HG02852 (cell line): ENCODE results near the gene RPS6KL1.

Experiments
- ATAC-seq: cut with Tn5 transposase; IDR thresholded peaks from one replicate; pipeline ENCODE4 v1.9.1; 2021; ENCODE audit warnings: mild to moderate bottlenecking, moderate library complexity; ENCODE audit not compliant: unreplicated experiment

The RPS6KL1 gene

DNA sequence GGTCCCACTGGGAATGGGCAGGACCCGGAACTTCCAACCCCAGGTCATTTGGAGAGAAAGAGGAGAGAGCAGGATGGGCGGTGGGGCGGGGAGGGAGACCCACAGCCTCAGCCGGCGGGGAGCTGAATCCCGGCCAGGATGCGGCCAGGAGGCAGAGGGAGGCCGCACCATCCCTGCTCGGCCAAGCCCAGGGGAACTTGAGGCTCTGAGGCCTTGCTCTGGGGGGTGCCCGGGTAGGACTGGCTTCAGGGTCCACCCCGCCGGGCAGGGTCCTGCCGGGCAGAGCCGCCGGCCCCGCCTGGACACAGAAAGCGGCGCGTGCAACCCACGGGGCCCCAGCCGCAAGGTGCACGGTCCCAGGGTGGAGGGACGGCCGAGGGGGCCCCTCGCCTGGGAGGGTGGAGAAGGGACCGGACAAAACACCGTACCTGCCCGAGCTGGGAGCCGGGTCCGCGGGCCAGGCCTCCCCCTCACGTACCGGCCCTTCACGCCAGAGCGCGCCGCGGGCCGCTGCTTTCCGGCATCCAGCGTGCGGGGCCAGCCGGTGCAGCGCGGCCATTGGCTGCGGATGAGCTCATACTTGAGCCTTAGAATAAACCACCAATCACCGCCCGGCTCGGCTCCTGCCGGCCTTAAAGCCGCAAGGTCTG lies at the start of gene RPS6KL1:
RPS6KL1 (minus strand) TSS at position 509 of the 650 bp plus-strand sequence. CDS start 1,719 bp downstream, outside the sequence.
- peak; percentile 95 for ATAC-seq

GRCh38 chr14:74968811-74969210 lies 45.8 kb upstream of the RPS6KL1 start:
- ATAC-seq: no peak

GRCh38 chr14:74965486-74966153 lies 42.6 kb upstream of the RPS6KL1 start:
- ATAC-seq: no peak

DNA sequence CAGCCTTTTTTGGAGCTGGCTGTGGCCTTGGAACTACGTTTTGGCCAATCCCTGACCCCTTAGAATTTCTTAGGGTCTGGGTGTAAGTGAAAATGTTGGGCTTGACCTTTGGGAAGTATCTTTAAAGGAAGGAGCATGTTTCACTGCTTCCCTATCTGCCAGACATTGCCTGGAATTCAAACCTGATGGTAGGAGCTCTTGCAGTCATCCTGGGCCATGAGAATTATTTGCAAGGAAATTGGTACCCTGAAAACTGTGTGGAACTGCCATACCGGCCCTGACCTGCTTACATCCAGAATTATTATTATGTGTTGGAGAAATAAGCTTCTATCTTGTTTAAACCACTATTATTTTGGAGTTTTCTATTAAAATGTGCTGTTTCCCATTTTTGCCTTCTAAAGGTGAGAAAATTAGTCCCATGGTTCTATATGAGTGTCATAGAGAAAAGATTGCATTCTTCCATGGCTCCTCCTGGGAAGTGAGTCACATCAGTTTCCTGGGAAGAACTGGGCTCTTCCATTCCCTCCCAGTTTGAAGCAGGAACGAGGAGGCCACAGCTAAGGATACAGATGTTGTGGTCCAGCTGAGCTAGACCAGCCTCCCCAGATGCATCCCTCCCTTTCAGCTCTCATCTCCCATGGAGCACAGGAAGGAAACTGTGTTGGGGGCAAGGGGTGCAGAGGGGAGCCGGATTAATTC lies 41.9 kb upstream of the RPS6KL1 start:
- ATAC-seq: no peak

GRCh38 chr14:74963705-74964271 lies 40.7 kb upstream of the RPS6KL1 start:
- no peak for ATAC-seq

GRCh38 chr14:74963178-74963704 lies 40.2 kb upstream of the RPS6KL1 start:
- ATAC-seq: no peak

DNA sequence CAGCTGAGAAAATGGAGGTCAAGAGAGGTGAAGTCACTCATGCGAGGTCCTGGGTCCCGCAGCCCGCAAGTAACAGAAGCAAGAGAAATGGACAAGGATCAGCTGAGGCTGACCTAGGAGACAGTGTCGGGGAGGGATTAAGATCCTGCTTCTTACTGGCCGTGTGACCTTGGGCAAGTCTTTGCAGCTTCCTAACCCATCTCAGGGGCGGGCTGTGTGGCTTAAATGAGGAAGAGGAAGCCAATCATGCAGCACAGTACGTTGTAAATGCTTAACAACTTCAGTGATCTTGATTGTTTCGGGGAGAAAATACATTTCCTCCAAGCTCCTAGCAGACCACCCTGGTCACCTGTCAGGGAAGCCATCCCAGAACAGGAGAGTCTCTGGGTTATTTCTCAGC lies 39.4 kb upstream of the RPS6KL1 start:
- ATAC-seq: no peak

- ATAC-seq: no peak
Measured at GRCh38 chr14:74962046-74962445, 39.0 kb upstream of the RPS6KL1 start.

GRCh38 chr14:74961238-74961911 lies 38.3 kb upstream of the RPS6KL1 start:
- ATAC-seq: no peak

GRCh38 chr14:74960736-74961135 lies 37.7 kb upstream of the RPS6KL1 start:
- no peak for ATAC-seq

DNA sequence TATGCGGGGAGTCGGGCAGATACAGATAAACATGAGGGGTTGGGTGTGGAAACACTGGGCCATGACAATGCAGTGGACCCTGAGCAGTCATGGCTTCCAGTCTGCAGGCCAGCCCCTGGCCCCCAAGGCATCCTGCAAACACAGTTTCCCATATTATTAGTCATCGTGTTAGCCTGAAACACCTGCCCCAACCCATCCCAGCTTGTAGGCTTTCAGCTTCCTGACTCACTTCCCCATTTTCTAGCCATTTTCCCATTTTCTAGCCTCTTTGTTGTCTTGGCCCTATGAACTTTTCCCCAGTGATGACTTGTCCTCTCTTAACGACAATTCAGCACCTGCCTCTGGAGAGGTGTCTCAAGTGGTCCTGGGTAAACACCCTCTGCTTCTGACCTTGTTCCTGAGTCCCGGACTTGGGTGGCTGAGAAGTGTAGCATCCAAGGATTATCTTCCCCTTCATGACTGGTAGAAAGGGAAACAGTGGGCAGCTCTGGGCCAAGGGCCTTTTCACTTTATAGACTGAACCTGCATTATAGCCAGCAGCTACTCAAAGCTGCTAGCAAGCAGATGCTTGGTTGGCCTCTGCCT lies 36.6 kb upstream of the RPS6KL1 start:
- ATAC-seq: no peak

- no peak for ATAC-seq
Measured at GRCh38 chr14:74956280-74957072, 33.4 kb upstream of the RPS6KL1 start.

- ATAC-seq: no peak
Measured at GRCh38 chr14:74956027-74956279, 32.9 kb upstream of the RPS6KL1 start.

GRCh38 chr14:74955229-74956026 lies 32.4 kb upstream of the RPS6KL1 start, which contains the start of gene PGF:
TSS of gene PGF (minus strand) at chr14:74955597. CDS start at chr14:74955242, 355 bp downstream.
- no peak for ATAC-seq

- ATAC-seq: no peak
Measured at GRCh38 chr14:74954947-74955228, 31.8 kb upstream of the RPS6KL1 start.

DNA sequence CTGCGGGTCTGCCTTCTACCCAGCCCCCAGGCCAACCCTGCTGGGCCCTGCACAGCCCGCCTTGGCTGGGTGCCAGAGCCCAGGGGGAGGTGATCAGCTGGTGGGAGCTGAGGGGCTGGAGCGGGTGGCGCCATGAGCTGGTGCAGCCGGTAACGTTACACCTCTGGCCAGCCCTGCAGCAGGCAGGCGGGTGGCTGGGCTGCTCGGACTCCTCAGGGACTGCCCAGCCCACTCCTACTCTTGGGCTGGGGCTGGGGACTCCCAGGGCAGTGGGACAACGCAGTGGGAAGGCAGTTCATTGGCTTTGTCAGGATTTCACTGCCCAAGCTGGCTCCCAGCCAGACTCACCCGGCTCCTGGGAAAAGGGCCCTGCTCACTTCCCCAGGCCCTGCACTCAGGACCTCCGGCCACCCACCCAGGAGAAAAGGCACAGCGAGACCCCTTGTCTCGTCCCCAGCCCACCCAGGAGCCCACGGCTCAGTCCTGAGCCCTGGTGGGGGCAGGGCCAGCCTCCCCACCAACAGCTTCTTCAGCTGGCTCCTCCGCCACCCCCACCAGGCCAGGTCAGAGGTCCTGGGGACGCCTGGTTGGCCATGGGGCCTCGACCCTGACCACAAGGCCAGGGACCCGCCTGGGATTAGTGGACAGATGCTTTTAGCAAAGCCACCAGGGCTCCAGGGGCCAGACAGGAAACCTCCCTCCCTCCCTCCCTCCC lies 31.3 kb upstream of the RPS6KL1 start:
- no peak for ATAC-seq

GRCh38 chr14:74953686-74954085 lies 30.6 kb upstream of the RPS6KL1 start:
- no peak for ATAC-seq

DNA sequence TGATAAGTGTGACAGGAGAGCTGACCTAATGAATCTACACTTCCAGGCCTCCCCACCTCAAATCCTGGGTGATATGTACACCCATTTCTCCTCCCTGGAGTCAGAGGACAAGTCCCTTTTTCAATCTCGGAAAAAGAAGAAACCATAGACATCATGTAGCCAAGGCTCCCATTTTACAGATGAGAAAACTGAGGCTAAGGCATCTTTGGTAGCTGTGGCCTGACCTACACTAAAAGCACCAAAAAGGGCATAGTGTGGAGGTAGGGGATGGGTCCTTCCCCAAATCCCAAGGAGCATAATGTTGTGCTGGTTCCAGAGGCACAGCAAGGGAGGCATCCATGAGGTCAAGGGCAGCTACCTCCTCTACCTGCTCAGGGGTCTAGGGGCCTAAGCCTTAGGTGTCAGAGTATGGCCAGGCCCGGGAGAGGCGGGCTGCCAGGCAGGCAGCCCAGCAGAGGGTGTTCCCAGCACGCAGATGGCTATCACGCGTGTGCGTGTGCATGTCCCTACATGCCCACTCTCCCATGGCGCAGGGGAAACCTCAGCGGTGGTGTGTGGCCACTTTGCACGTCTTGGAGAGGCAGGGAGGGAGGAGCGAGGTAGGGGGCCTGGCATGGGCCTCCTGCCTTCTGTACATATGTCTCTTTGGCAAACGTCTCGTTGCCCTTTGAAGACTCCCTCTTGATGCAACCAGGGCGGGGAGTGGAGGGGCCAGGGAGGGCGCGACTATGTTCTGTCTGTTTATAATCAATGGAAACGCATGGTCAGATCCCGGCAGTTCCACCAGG lies 29.8 kb upstream of the RPS6KL1 start:
- ATAC-seq: no peak
